ENCODE data around the gene FRMD4A.

DNA sequence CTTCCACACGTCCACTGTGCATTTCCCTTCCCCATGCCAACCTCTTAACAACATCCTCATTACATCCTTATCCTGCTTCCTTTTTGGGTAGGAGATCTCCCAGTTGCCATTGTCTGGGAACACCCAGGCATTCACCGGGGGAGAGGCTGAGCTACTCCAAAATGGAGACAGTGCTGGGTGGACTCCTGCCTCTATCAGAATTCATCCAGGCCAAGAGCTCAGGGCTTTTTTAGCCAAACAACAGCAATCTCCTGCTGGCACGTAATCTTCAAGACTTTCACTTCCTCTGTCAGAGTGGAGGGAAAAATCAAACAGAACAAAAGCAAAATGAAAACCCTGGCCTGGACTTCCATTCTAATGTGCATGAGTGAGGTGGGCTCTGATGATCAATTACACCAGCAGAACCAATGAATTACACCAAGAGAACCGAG, 499.0 kb downstream of the FRMD4A start:
- no peak for TF ChIP-seq CTCF (IDR thresholded peaks at IDR 0.05; ENCODE audit: low read depth, low read length, poor library complexity, severe bottlenecking)
- TF ChIP-seq EZH2phosphoT487 (IDR thresholded peaks at IDR 0.05; ENCODE audit: borderline replicate concordance, low read length) = no peak
